Loucy (cell line): ENCODE results near the gene NANOS2.

ENCODE experiments used
- H2AFZ ChIP-seq: fragments of 200-600 bp; sonication (generic); 2 replicates; pipeline ENCODE4 v1.6.0; 2016; ENCODE audit warnings: antibody characterized with exemption, mild to moderate bottlenecking, low read length, moderate library complexity
- H3F3A ChIP-seq: fragments of 200-600 bp; 2 replicates; pipeline ENCODE4 v1.6.0; 2016; ENCODE audit warnings: antibody characterized with exemption, low read depth, mild to moderate bottlenecking
- H3K27me3 ChIP-seq: fragments of 200-600 bp; sonication (generic); 2 replicates; pipeline ENCODE4 v1.6.1; 2014; ENCODE audit warnings: low read length, mild to moderate bottlenecking; ENCODE audit not compliant: insufficient read depth, poor library complexity, severe bottlenecking
- H3K36me3 ChIP-seq: fragments of 200-600 bp; sonication (generic); 2 replicates; pipeline ENCODE4 v1.6.1; 2016; ENCODE audit warnings: low read length; ENCODE audit not compliant: insufficient read depth
- H3K4me1 ChIP-seq: fragments of 200-600 bp; sonication (generic); 2 replicates; pipeline ENCODE4 v1.5.1; 2014; ENCODE audit warnings: low read length, mild to moderate bottlenecking; ENCODE audit not compliant: insufficient read depth, poor library complexity, severe bottlenecking
- H3K4me2 ChIP-seq: fragments of 200-600 bp; sonication (generic); 2 replicates; pipeline ENCODE4 v1.6.0; 2014; ENCODE audit warnings: antibody characterized with exemption, low read length, low read depth, mild to moderate bottlenecking; ENCODE audit not compliant: poor library complexity, severe bottlenecking
- H3K4me3 ChIP-seq: fragments of 200-600 bp; sonication (generic); 2 replicates; pipeline ENCODE4 v1.5.1; 2014; ENCODE audit warnings: low read length, mild to moderate bottlenecking, mixed read lengths; ENCODE audit not compliant: poor library complexity, severe bottlenecking
- H3K79me2 ChIP-seq: fragments of 200-600 bp; sonication (generic); 2 replicates; pipeline ENCODE4 v1.6.1; 2014; ENCODE audit warnings: low read length; ENCODE audit not compliant: insufficient read depth
- H3K9ac ChIP-seq: fragments of 200-600 bp; sonication (generic); 2 replicates; pipeline ENCODE4 v1.6.0; 2014; ENCODE audit warnings: mild to moderate bottlenecking, low read depth, low read length, moderate library complexity; ENCODE audit not compliant: poor library complexity, severe bottlenecking
- H3K9me2 ChIP-seq: fragments of 200-600 bp; sonication (generic); replicated peaks from 2 replicates; pipeline ENCODE4 v1.6.1; 2016; ENCODE audit warnings: low read depth, low read length, mixed read lengths
- H3K9me3 ChIP-seq: fragments of 200-600 bp; sonication (generic); 2 replicates; pipeline ENCODE4 v1.6.1; 2014; ENCODE audit warnings: mild to moderate bottlenecking, antibody characterized with exemption, low read length, low read depth; ENCODE audit not compliant: insufficient read depth
- H4K20me1 ChIP-seq: fragments of 200-600 bp; sonication (generic); 2 replicates; pipeline ENCODE4 v1.6.0; 2014; ENCODE audit warnings: antibody characterized with exemption, low read length, mild to moderate bottlenecking; ENCODE audit not compliant: insufficient read depth, poor library complexity, severe bottlenecking
- EZH2phosphoT487 ChIP-seq: fragments of 200-600 bp; IDR thresholded peaks from 2 replicates; pipeline ENCODE4 v1.6.1; 2018; ENCODE audit warnings: antibody characterized with exemption, mild to moderate bottlenecking, moderate library complexity, borderline replicate concordance
- TF ChIP-seq, protein P1 (sequence below): fragments of 200-600 bp; sonication (generic); conservative IDR thresholded peaks from 2 replicates; pipeline ENCODE4 v1.5.1; 2014; ENCODE audit warnings: mild to moderate bottlenecking, antibody characterized with exemption, low read length

Gene NANOS2

GRCh38 chr19:45890877-45891276 lies 23.7 kb downstream of the NANOS2 start:
- Histone ChIP-seq H3F3A (no peaks in the 10 kb centered on the region), H3K4me3 (no peak overlapping the region), H3K4me2 (no peak overlapping the region), H3K9me3 (no peaks in the 10 kb centered on the region), H3K9me2 (no peaks in the 10 kb centered on the region), H2AFZ (no peak overlapping the region), H3K9ac (no peak overlapping the region), H3K79me2 (no peaks in the 10 kb centered on the region), H4K20me1 (no peaks in the 10 kb centered on the region), H3K36me3 (no peaks in the 10 kb centered on the region), H3K4me1 (peaks cover 6% of the 10 kb centered on the region), H3K27me3 (no peaks in the 10 kb centered on the region)
- TF ChIP-seq EZH2phosphoT487: no peak
- TF ChIP-seq, protein P1, sequence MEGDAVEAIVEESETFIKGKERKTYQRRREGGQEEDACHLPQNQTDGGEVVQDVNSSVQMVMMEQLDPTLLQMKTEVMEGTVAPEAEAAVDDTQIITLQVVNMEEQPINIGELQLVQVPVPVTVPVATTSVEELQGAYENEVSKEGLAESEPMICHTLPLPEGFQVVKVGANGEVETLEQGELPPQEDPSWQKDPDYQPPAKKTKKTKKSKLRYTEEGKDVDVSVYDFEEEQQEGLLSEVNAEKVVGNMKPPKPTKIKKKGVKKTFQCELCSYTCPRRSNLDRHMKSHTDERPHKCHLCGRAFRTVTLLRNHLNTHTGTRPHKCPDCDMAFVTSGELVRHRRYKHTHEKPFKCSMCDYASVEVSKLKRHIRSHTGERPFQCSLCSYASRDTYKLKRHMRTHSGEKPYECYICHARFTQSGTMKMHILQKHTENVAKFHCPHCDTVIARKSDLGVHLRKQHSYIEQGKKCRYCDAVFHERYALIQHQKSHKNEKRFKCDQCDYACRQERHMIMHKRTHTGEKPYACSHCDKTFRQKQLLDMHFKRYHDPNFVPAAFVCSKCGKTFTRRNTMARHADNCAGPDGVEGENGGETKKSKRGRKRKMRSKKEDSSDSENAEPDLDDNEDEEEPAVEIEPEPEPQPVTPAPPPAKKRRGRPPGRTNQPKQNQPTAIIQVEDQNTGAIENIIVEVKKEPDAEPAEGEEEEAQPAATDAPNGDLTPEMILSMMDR: no peak

- H3K27me3 ChIP-seq: no peaks in the 10 kb centered on the region
- peaks cover 10% of the 10 kb centered on the region for H4K20me1 ChIP-seq
- no peaks in the 10 kb centered on the region for H3K9me3 ChIP-seq
- no peaks in the 10 kb centered on the region for H3K9me2 ChIP-seq
- no peaks in the 10 kb centered on the region for H3K36me3 ChIP-seq
- no peak overlapping the region for H3K9ac ChIP-seq
- TF ChIP-seq EZH2phosphoT487: no peak
- TF ChIP-seq, protein P1: no peak
- H3K4me1 ChIP-seq: peaks cover 6% of the 10 kb centered on the region
- no peak overlapping the region for H3K4me3 ChIP-seq
- H3F3A ChIP-seq: no peaks in the 10 kb centered on the region
- peaks cover 12% of the 10 kb centered on the region for H3K79me2 ChIP-seq
- H2AFZ ChIP-seq: no peak overlapping the region
- H3K4me2 ChIP-seq: no peak overlapping the region
These were observed 25.2 kb downstream of the NANOS2 start for GRCh38 chr19:45889210-45889885.

- Histone ChIP-seq H3K79me2 (peaks cover 28% of the 10 kb centered on the region), H3K4me1 (peaks cover 21% of the 10 kb centered on the region), H3K9ac (peak overlapping the region; percentile 89), H3F3A (no peaks in the 10 kb centered on the region), H2AFZ (peak overlapping the region; percentile 88), H3K9me3 (no peaks in the 10 kb centered on the region), H3K27me3 (no peaks in the 10 kb centered on the region), H3K4me2 (peak overlapping the region; percentile 90), H3K4me3 (peak overlapping the region; percentile 84), H4K20me1 (peaks cover 27% of the 10 kb centered on the region), H3K9me2 (no peaks in the 10 kb centered on the region), H3K36me3 (no peaks in the 10 kb centered on the region)
- TF ChIP-seq, protein P1: no peak
- TF ChIP-seq EZH2phosphoT487: no peak
These were observed 27.3 kb downstream of the NANOS2 start for GRCh38 chr19:45887200-45887710.
